Hepatocyte (in vitro differentiated cells): ENCODE data around the gene SASS6. TPM values are rescaled to one million over a fixed set of nuclear protein-coding genes. Genes with fewer than 3 reads are reported as not detected.

Experiments
- DNase-seq: peaks from one replicate; pipeline ENCODE4 v3.0.0-alpha.2; 2016; ENCODE audit warnings: low spot score
- H2AFZ ChIP-seq: fragments of 200-600 bp; sonication (generic); 2 replicates; pipeline ENCODE4 v1.6.0; 2016; ENCODE audit warnings: antibody characterized with exemption, mild to moderate bottlenecking
- H3K27ac ChIP-seq: fragments of 200-600 bp; sonication (generic); 2 replicates; pipeline ENCODE4 v1.5.1; 2016; ENCODE audit warnings: mild to moderate bottlenecking
- H3K27me3 ChIP-seq: fragments of 200-600 bp; sonication (generic); 2 replicates; pipeline ENCODE4 v1.6.1; 2016
- H3K36me3 ChIP-seq: fragments of 200-600 bp; sonication (generic); replicated peaks from 2 replicates; pipeline ENCODE4 v1.5.1; 2016; ENCODE audit warnings: low read depth; ENCODE audit not compliant: insufficient read depth
- H3K4me1 ChIP-seq: fragments of 200-600 bp; sonication (generic); 2 replicates; pipeline ENCODE4 v1.5.1; 2016; ENCODE audit warnings: mild to moderate bottlenecking, moderate library complexity; ENCODE audit not compliant: insufficient read depth
- H3K4me2 ChIP-seq: fragments of 200-600 bp; sonication (generic); 2 replicates; pipeline ENCODE4 v1.6.0; 2016
- H3K4me3 ChIP-seq: fragments of 200-600 bp; sonication (generic); 2 replicates; pipeline ENCODE4 v1.5.1; 2016; ENCODE audit warnings: mild to moderate bottlenecking
- H3K79me2 ChIP-seq: fragments of 200-600 bp; sonication (generic); 2 replicates; pipeline ENCODE4 v1.6.0; 2017; ENCODE audit warnings: mild to moderate bottlenecking
- H3K9me2 ChIP-seq: fragments of 200-600 bp; sonication (generic); replicated peaks from 2 replicates; pipeline ENCODE4 v1.6.0; 2017; ENCODE audit warnings: mild to moderate bottlenecking; ENCODE audit not compliant: insufficient read depth
- H3K9me3 ChIP-seq: fragments of 200-600 bp; sonication (generic); 2 replicates; pipeline ENCODE4 v1.5.1; 2016; ENCODE audit warnings: low read depth, mild to moderate bottlenecking
- H4K20me1 ChIP-seq: fragments of 200-600 bp; sonication (generic); 2 replicates; pipeline ENCODE4 v1.6.0; 2016; ENCODE audit warnings: mild to moderate bottlenecking; ENCODE audit not compliant: insufficient read depth, poor library complexity, severe bottlenecking
- EZH2 ChIP-seq: fragments of 200-600 bp; sonication (generic); IDR thresholded peaks from 2 replicates; pipeline ENCODE4 v1.6.1; 2016; ENCODE audit warnings: antibody characterized with exemption, mild to moderate bottlenecking, borderline replicate concordance
- EZH2phosphoT487 ChIP-seq: fragments of 200-600 bp; sonication (generic); IDR thresholded peaks from one replicate; pipeline ENCODE4 v1.6.1; 2018; ENCODE audit warnings: antibody characterized with exemption, mild to moderate bottlenecking, low read depth, moderate library complexity; ENCODE audit not compliant: unreplicated experiment, severe bottlenecking
- WGBS: methylation state at CpG from one replicate; pipeline ENCODE4 v1.1.6; 2016; ENCODE audit warnings: low lambda C conversion rate; ENCODE audit errors: missing lambda C conversion rate; 5-methylcytosine and 5-hydroxymethylcytosine counted together
- polyA plus RNA-seq: library from polyadenylated mRNA; unstranded; fragments of >200 nt; fragmentation: Nextera tagmentation; extraction: Ambion mirVana; gene quantifications from 2 replicates; pipeline ENCODE4 v1.2.1, GENCODE V29; 2016
- total RNA-seq: library from RNA; depleted of rRNA; stranded (reverse); fragments of >200 nt; gene quantifications from 2 replicates; pipeline ENCODE4 v1.2.3, GENCODE V29; 2014
- TF ChIP-seq, protein P1 (sequence below): fragments of 200-600 bp; sonication (generic); IDR thresholded peaks from 2 replicates; pipeline ENCODE4 v1.5.1; 2016; ENCODE audit warnings: antibody characterized with exemption, mild to moderate bottlenecking; ENCODE audit not compliant: poor library complexity

The SASS6 gene
- total and polyA plus RNA-seq, 2 experiments from 2014 or later, result 1.9 to 4.5 TPM

DNA sequence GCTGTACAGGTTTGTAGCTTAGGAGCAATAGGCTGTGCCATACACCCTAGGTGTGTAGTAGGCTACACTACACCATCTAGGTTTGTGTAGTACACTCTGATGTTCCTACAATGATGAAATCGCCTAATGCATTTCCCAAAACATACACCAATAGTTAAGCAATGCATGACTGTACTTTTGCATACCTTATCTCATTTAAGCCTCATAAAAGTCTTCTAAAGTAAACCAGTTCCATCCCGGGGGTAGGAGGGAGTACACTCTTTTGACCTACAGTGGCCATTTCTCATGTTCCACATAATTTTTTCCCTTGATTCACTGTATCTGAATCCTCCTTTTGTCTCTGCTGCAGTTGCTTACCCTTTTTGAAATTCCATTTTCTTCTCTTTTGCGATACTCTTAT, 12.4 kb upstream of the SASS6 start:
- TF ChIP-seq, protein P1, sequence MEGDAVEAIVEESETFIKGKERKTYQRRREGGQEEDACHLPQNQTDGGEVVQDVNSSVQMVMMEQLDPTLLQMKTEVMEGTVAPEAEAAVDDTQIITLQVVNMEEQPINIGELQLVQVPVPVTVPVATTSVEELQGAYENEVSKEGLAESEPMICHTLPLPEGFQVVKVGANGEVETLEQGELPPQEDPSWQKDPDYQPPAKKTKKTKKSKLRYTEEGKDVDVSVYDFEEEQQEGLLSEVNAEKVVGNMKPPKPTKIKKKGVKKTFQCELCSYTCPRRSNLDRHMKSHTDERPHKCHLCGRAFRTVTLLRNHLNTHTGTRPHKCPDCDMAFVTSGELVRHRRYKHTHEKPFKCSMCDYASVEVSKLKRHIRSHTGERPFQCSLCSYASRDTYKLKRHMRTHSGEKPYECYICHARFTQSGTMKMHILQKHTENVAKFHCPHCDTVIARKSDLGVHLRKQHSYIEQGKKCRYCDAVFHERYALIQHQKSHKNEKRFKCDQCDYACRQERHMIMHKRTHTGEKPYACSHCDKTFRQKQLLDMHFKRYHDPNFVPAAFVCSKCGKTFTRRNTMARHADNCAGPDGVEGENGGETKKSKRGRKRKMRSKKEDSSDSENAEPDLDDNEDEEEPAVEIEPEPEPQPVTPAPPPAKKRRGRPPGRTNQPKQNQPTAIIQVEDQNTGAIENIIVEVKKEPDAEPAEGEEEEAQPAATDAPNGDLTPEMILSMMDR, result no peak
- TF ChIP-seq EZH2phosphoT487, result no peak
- no peak for TF ChIP-seq EZH2
- Histone ChIP-seq H3K27me3 (no peaks in the 10 kb centered on the region), H3K36me3 (no peaks in the 10 kb centered on the region), H3K4me2 (no peak overlapping the region), H2AFZ (no peak overlapping the region), H3K9me3 (no peaks in the 10 kb centered on the region), H3K4me1 (no peaks in the 10 kb centered on the region), H4K20me1 (no peaks in the 10 kb centered on the region), H3K27ac (no peak overlapping the region), H3K4me3 (no peak overlapping the region), H3K9me2 (no peaks in the 10 kb centered on the region), H3K79me2 (no peaks in the 10 kb centered on the region)
- no peak for DNase-seq
- 73% methylated on average over 3 of the region's 3 CpGs for whole genome bisulfite sequencing

DNA sequence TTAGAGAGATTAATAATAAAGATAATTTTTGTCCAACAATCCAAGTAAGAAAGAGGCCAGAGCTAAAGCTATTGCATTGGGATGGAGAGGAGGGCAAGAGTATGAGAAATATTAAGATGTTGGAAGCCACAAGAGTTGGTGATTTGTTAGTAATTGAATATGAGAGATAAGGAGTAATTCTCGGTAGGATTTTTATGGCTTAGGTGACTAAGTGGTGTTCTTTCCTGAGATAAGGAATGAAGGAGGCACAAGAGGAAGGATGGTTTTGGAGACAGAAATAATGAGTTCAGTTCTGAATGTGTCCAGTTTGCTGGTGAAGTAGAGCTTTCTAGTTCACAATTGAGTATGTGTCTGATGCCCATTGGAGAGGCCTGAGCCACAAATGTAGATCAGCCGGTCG, 9.6 kb upstream of the SASS6 start:
- H4K20me1 ChIP-seq, result no peaks in the 10 kb centered on the region
- no peaks in the 10 kb centered on the region for H3K4me1 ChIP-seq
- DNase-seq, result no peak
- WGBS, result 79% methylated on average over 3 of the region's 3 CpGs
- no peak for TF ChIP-seq EZH2phosphoT487
- no peak for TF ChIP-seq EZH2
- TF ChIP-seq, protein P1, result no peak
- H3K9me3 ChIP-seq, result no peaks in the 10 kb centered on the region
- H3K4me3 ChIP-seq, result no peak overlapping the region
- H3K79me2 ChIP-seq, result no peaks in the 10 kb centered on the region
- no peaks in the 10 kb centered on the region for H3K27me3 ChIP-seq
- no peaks in the 10 kb centered on the region for H3K36me3 ChIP-seq
- no peaks in the 10 kb centered on the region for H3K9me2 ChIP-seq
- H3K27ac ChIP-seq, result no peak overlapping the region
- no peak overlapping the region for H2AFZ ChIP-seq
- H3K4me2 ChIP-seq, result no peak overlapping the region

DNA sequence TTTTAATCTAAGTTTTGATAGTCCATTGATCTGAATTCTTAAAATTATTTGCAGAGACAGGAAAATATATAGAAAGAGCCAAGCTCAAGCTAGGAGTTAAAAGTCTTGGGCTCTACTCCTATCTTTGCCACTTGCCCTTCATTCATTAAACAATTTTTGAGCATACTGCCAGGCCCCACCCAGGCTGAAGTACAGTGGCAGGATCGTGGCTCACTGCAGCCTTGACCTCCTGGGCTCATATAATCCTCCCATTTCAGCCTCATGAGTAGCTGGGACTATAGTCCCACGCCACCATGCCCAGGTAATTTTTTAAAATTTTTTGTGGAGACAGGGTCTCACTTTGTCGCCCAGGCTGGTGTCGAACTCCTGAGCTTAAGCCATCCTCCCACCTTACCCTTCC, 8.5 kb upstream of the SASS6 start:
- no peaks in the 10 kb centered on the region for H3K4me1 ChIP-seq
- no peaks in the 10 kb centered on the region for H4K20me1 ChIP-seq
- no peaks in the 10 kb centered on the region for H3K9me2 ChIP-seq
- H3K79me2 ChIP-seq, result no peaks in the 10 kb centered on the region
- no peak overlapping the region for H3K27ac ChIP-seq
- H3K36me3 ChIP-seq, result no peaks in the 10 kb centered on the region
- no peak overlapping the region for H3K4me3 ChIP-seq
- H3K27me3 ChIP-seq, result no peaks in the 10 kb centered on the region
- no peak for TF ChIP-seq EZH2phosphoT487
- TF ChIP-seq, protein P1, result no peak
- no peaks in the 10 kb centered on the region for H3K9me3 ChIP-seq
- WGBS, result 93% methylated on average over 4 of the region's 4 CpGs
- DNase-seq, result no peak
- H2AFZ ChIP-seq, result no peak overlapping the region
- no peak overlapping the region for H3K4me2 ChIP-seq

DNA sequence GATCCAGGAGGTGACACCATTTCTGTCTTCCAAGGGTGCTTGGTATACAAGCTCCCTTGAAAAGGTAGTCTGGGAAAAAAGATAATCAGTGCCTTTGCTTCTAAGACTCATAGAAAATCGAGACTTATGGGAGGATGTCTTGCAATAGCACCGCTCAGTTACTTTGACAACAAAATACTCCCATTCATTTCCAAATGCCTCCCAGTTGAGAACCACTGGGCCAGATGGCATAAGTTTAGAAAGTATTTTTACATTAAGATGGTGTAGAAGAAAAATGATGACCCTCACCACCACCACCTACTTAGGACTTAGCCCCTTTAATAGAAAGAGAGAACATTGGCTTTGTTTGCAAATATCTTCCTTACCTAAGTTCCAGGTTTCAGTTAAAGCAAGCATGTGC, 4.9 kb upstream of the SASS6 start:
- DNase-seq, result no peak
- Histone ChIP-seq H3K27me3 (no peaks in the 10 kb centered on the region), H3K9me3 (no peaks in the 10 kb centered on the region), H3K79me2 (peaks cover 21% of the 10 kb centered on the region), H4K20me1 (no peaks in the 10 kb centered on the region), H3K4me1 (peaks cover 10% of the 10 kb centered on the region), H3K27ac (no peak overlapping the region), H3K9me2 (no peaks in the 10 kb centered on the region), H3K4me3 (no peak overlapping the region), H3K4me2 (no peak overlapping the region), H2AFZ (no peak overlapping the region), H3K36me3 (no peaks in the 10 kb centered on the region)
- WGBS, result 97% methylated on average over 2 of the region's 2 CpGs
- no peak for TF ChIP-seq EZH2phosphoT487
